GM19372 (cell line): ENCODE results near the gene PPHLN1.
A peak's percentile ranks its signal among the peaks of the same experiment; 100 is the strongest.
"Not testable (repeated sequence)": the region's sequence is repeated elsewhere in the genome, so short reads cannot be mapped to it uniquely, and the experiment has no call there.

Experiments used
- ATAC-seq: cut with Tn5 transposase; IDR thresholded peaks from one replicate; pipeline ENCODE4 v1.9.1; 2021; ENCODE audit warnings: mild to moderate bottlenecking, low read depth, moderate library complexity; ENCODE audit not compliant: unreplicated experiment

Gene PPHLN1

GRCh38 chr12:42320796-42321195, 5.2 kb upstream of the PPHLN1 start:
- ATAC-seq = no peak

- ATAC-seq = no peak
Observed at GRCh38 chr12:42322567-42322966, 3.4 kb upstream of the PPHLN1 start.

- ATAC-seq = no peak
Observed at GRCh38 chr12:42323856-42324255, 2.1 kb upstream of the PPHLN1 start.

GRCh38 chr12:42325326-42325652, 678 bp upstream of the PPHLN1 start:
- no peak for ATAC-seq

- peak; percentile 5 for ATAC-seq
Observed at GRCh38 chr12:42326541-42327226, 717 bp downstream of the PPHLN1 start.

GRCh38 chr12:42327227-42327590, 1.2 kb downstream of the PPHLN1 start:
- ATAC-seq = no peak

- not testable (repeated sequence) for ATAC-seq
Observed at GRCh38 chr12:42330097-42330496, 4.1 kb downstream of the PPHLN1 start.

- peak; percentile 79 for ATAC-seq
Observed at GRCh38 chr12:42332301-42333285, 6.6 kb downstream of the PPHLN1 start.

GRCh38 chr12:42336286-42336685, 10.3 kb downstream of the PPHLN1 start:
- no peak for ATAC-seq

GRCh38 chr12:42338280-42338679, 12.3 kb downstream of the PPHLN1 start:
- no peak for ATAC-seq

- no peak for ATAC-seq
Observed at GRCh38 chr12:42342028-42342427, 16.1 kb downstream of the PPHLN1 start.

GRCh38 chr12:42343721-42344120, 17.8 kb downstream of the PPHLN1 start:
- no peak for ATAC-seq

- no peak for ATAC-seq
Observed at GRCh38 chr12:42346403-42347002, 20.5 kb downstream of the PPHLN1 start.

GRCh38 chr12:42349119-42350020, 23.4 kb downstream of the PPHLN1 start:
- not testable (repeated sequence) for ATAC-seq

GRCh38 chr12:42350021-42350407, 24.0 kb downstream of the PPHLN1 start:
- ATAC-seq = not testable (repeated sequence)

- no peak for ATAC-seq
Observed at GRCh38 chr12:42356344-42356743, 30.4 kb downstream of the PPHLN1 start.

- ATAC-seq = peak; percentile 79
Observed at GRCh38 chr12:42360747-42361403, 34.9 kb downstream of the PPHLN1 start.

- ATAC-seq = no peak
Observed at GRCh38 chr12:42361909-42362646, 36.1 kb downstream of the PPHLN1 start.

GRCh38 chr12:42362647-42363260, 36.8 kb downstream of the PPHLN1 start:
- ATAC-seq = no peak
